Measurements from ENCODE around the gene SLC49A4.
A peak's percentile ranks its signal among the peaks of the same experiment; 100 is the strongest.
"Not testable (repeated sequence)": the region's sequence is repeated elsewhere in the genome, so short reads cannot be mapped to it uniquely, and the experiment has no call there.

The SLC49A4 gene

GRCh38 chr3:122794779-122795673 lies at the start of gene SLC49A4:
TSS of gene SLC49A4 (plus strand) at chr3:122795069. CDS start at chr3:122795193, 124 bp downstream.
- DNase-seq (ENCODE audit: low spot score) = peak; percentile 95

GRCh38 chr3:122745369-122746021 lies 49.4 kb upstream of the SLC49A4 start:
- DNase-seq (ENCODE audit: low spot score) = no peak

- not testable (repeated sequence) for DNase-seq (ENCODE audit: low spot score)
Measured at GRCh38 chr3:122747295-122747694, 47.6 kb upstream of the SLC49A4 start.

GRCh38 chr3:122748347-122748746 lies 46.5 kb upstream of the SLC49A4 start:
- DNase-seq (ENCODE audit: low spot score) = no peak

- peak; percentile 64 for DNase-seq (ENCODE audit: low spot score)
Measured at GRCh38 chr3:122754929-122755328, 39.9 kb upstream of the SLC49A4 start.

- DNase-seq (ENCODE audit: low spot score) = no peak
Measured at GRCh38 chr3:122755491-122755890, 39.4 kb upstream of the SLC49A4 start.

- no peak for DNase-seq (ENCODE audit: low spot score)
Measured at GRCh38 chr3:122758877-122759560, 35.9 kb upstream of the SLC49A4 start.

- DNase-seq (ENCODE audit: low spot score) = no peak
Measured at GRCh38 chr3:122760453-122761271, 34.2 kb upstream of the SLC49A4 start.

GRCh38 chr3:122766430-122766829 lies 28.4 kb upstream of the SLC49A4 start:
- no peak for DNase-seq (ENCODE audit: low spot score)

GRCh38 chr3:122767540-122768372 lies 27.1 kb upstream of the SLC49A4 start:
- DNase-seq (ENCODE audit: low spot score) = no peak

GRCh38 chr3:122770521-122771202 lies 24.2 kb upstream of the SLC49A4 start:
- no peak for DNase-seq (ENCODE audit: low spot score)

GRCh38 chr3:122772827-122773226 lies 22.0 kb upstream of the SLC49A4 start:
- DNase-seq (ENCODE audit: low spot score) = no peak

- no peak for DNase-seq (ENCODE audit: low spot score)
Measured at GRCh38 chr3:122773944-122774509, 20.8 kb upstream of the SLC49A4 start.

GRCh38 chr3:122774564-122774963 lies 20.3 kb upstream of the SLC49A4 start:
- DNase-seq (ENCODE audit: low spot score) = no peak

- no peak for DNase-seq (ENCODE audit: low spot score)
Measured at GRCh38 chr3:122776675-122777468, 18.0 kb upstream of the SLC49A4 start.

GRCh38 chr3:122777563-122777962 lies 17.3 kb upstream of the SLC49A4 start:
- no peak for DNase-seq (ENCODE audit: low spot score)

- peak; percentile 54 for DNase-seq (ENCODE audit: low spot score)
Measured at GRCh38 chr3:122782804-122783203, 12.1 kb upstream of the SLC49A4 start.

- DNase-seq (ENCODE audit: low spot score) = no peak
Measured at GRCh38 chr3:122784436-122784835, 10.4 kb upstream of the SLC49A4 start.

GRCh38 chr3:122785231-122785630 lies 9.6 kb upstream of the SLC49A4 start:
- DNase-seq (ENCODE audit: low spot score) = no peak
